Measurements from ENCODE around the gene FAM240B. TPM values are rescaled to one million over a fixed set of nuclear protein-coding genes. Genes with fewer than 3 reads are reported as not detected.

Gene FAM240B
- total RNA-seq, result not detected

DNA sequence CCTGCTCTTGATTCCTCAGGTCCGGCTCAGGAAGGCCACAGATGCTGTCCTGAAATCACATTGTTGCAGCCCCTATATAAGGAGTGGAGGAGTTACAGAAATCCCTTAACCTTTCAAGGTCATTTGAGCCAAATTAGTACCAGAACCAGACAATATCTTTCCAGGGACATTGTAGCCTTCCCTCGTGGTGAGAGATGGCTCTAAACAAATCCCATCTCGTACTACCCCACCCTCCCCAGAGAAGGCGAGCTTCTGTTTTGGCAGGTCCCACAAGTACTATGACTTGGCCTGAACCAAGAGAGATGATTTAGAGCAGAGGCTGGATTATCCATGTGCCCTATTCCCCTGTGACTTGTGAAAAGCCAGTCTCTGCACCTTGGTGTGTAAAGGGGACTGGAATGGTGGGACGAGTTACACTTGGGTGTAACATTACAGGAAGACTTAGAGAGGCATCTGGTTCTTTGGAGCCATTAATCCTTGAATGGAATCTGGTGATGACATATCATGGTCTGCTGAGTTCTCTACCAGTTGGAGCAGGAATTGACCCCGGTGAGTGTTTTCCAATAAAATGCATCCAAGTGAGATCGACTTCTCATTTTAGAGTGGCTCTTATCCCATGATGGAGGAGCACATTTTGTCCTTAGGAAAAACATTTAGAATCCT, at the start of gene FAM240B:
Gene FAM240B (minus strand): TSS at position 51 of the 663 bp plus-strand sequence. CDS start 16,134 bp downstream, outside the sequence.
- Histone ChIP-seq H3K27ac (no peak within 1 kb of the TSS), H3K27me3 (no peaks in the 10 kb centered on the region), H3K4me3 (no peak within 1 kb of the TSS), H3K4me1 (no peaks in the 10 kb centered on the region), H3K9me3 (no peaks in the 10 kb centered on the region), H3K36me3 (no peaks in the 10 kb centered on the region)
- 71 to 74% methylated on average over 6 to 7 of the region's 7 CpGs for WGBS, 2 donors
- intact Hi-C loops (cut with DNase I), result no loop called here
- TF ChIP-seq POLR2A (IDR thresholded peaks at IDR 0.05), result no peak
- TF ChIP-seq, protein P1, sequence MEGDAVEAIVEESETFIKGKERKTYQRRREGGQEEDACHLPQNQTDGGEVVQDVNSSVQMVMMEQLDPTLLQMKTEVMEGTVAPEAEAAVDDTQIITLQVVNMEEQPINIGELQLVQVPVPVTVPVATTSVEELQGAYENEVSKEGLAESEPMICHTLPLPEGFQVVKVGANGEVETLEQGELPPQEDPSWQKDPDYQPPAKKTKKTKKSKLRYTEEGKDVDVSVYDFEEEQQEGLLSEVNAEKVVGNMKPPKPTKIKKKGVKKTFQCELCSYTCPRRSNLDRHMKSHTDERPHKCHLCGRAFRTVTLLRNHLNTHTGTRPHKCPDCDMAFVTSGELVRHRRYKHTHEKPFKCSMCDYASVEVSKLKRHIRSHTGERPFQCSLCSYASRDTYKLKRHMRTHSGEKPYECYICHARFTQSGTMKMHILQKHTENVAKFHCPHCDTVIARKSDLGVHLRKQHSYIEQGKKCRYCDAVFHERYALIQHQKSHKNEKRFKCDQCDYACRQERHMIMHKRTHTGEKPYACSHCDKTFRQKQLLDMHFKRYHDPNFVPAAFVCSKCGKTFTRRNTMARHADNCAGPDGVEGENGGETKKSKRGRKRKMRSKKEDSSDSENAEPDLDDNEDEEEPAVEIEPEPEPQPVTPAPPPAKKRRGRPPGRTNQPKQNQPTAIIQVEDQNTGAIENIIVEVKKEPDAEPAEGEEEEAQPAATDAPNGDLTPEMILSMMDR (IDR thresholded peaks at IDR 0.05), result no peak
- no peak for DNase-seq

DNA sequence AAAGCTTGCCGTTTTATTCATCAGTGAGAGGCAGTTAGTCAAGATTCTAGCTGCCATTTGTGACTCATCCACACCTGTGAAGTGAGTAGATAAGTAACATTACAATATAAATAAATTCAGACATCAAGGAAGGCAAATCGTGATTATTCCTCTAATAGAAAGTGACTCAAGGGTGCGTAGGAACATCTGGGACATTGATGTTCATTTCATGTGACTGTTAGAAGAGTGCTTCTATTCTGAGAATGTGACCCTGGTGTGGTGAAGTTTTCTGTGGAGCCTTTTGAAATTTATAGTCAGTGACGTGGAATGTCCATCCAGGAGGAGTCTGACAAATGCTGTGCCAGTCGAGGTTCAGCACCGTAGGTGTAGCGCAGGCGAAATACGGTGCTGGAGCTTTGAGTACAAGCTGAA, 48.4 kb upstream of the FAM240B start:
- no peak overlapping the region for H3K27ac ChIP-seq
- no peaks in the 10 kb centered on the region for H3K4me1 ChIP-seq
- intact Hi-C loops (cut with DNase I), result no loop called here
- WGBS, 2 donors, result 81 to 82% methylated on average over 9 of the region's 9 CpGs
- no peak overlapping the region for H3K4me3 ChIP-seq
- DNase-seq, result no peak
- no peaks in the 10 kb centered on the region for H3K27me3 ChIP-seq
- TF ChIP-seq, protein P1 (IDR thresholded peaks at IDR 0.05), result no peak
- TF ChIP-seq POLR2A (IDR thresholded peaks at IDR 0.05), result no peak
- no peaks in the 10 kb centered on the region for H3K36me3 ChIP-seq
- H3K9me3 ChIP-seq, result no peaks in the 10 kb centered on the region

DNA sequence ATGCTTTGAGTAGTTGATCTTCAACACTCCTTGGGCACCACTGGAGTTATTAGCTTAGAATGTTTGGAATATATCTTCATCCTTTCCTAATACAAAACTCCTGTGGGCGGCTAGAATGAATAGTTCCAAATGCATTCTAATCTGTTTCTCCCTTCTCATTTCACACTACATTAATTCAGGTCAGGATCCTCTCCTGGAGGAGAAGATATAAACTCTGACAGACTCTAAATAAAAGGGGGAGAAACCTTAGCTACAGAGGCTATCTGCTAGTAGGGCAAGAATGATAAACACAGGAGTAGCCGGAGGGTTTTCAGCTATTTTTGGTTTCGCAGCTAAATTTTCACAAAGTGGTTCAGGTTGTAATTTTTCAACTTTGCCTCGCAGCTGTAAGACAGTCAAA, 45.2 kb upstream of the FAM240B start:
- no peaks in the 10 kb centered on the region for H3K4me1 ChIP-seq
- 68 to 83% methylated on average over 4 of the region's 4 CpGs for WGBS, 2 donors
- H3K9me3 ChIP-seq, result no peaks in the 10 kb centered on the region
- no peaks in the 10 kb centered on the region for H3K36me3 ChIP-seq
- H3K27ac ChIP-seq, result no peak overlapping the region
- no peak for DNase-seq
- H3K27me3 ChIP-seq, result no peaks in the 10 kb centered on the region
- H3K4me3 ChIP-seq, result no peak overlapping the region
- TF ChIP-seq POLR2A (IDR thresholded peaks at IDR 0.05), result no peak
- TF ChIP-seq, protein P1 (IDR thresholded peaks at IDR 0.05), result no peak
- intact Hi-C loops (cut with DNase I), result no loop called here

DNA sequence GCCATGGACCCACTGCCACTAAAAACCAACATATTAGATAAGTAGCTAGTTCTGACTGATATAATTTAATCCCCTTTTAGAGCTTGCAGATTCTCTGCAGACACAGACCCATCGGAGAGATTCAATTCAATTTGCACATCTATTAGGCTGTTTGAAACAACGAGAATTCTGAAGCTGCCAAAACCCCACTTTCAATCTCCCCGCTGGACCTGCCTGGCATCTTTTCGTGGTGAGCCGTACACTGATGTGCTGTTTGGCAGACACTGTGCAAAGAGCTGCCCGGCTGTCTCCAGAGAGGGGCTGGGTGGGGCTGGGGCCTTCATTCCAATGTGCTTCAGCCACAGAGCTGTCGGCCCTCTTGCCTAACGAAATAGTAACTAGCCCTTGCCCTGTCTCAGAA, 42.1 kb upstream of the FAM240B start:
- intact Hi-C loops (cut with DNase I), result no loop called here
- no peaks in the 10 kb centered on the region for H3K9me3 ChIP-seq
- H3K27me3 ChIP-seq, result no peaks in the 10 kb centered on the region
- no peak overlapping the region for H3K4me3 ChIP-seq
- WGBS, 2 donors, result 48 to 57% methylated on average over 8 of the region's 8 CpGs
- no peak for DNase-seq
- TF ChIP-seq, protein P1 (IDR thresholded peaks at IDR 0.05), result no peak
- H3K36me3 ChIP-seq, result no peaks in the 10 kb centered on the region
- H3K4me1 ChIP-seq, result no peaks in the 10 kb centered on the region
- H3K27ac ChIP-seq, result no peak overlapping the region

DNA sequence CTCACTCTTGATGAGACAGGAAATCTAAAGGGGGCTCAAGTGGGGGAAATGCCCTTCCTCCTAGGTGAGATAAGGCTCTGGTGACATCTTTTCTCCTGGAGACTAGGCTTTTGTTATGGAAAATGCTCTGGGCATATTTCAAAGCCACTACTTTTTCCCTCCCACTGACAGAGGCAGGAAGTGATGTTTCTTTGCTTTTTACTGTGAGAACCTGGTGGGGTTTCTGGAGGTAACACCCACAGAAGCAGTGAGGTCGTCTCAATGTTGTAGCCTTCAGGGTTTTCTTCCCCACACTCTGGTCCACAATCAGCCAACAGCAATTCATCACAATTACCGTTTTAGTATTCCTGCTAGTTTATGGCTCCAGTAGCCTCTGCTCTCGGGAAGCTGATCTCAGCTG, 41.4 kb upstream of the FAM240B start:
- TF ChIP-seq POLR2A (IDR thresholded peaks at IDR 0.05), result no peak
- TF ChIP-seq, protein P1 (IDR thresholded peaks at IDR 0.05), result no peak
- no peak overlapping the region for H3K27ac ChIP-seq
- no peaks in the 10 kb centered on the region for H3K4me1 ChIP-seq
- 28 to 38% methylated on average over 3 of the region's 3 CpGs for WGBS, 2 donors
- no peak for DNase-seq
- intact Hi-C loops (cut with DNase I), result no loop called here
- H3K4me3 ChIP-seq, result no peak overlapping the region
- H3K36me3 ChIP-seq, result no peaks in the 10 kb centered on the region
- H3K9me3 ChIP-seq, result no peaks in the 10 kb centered on the region
- H3K27me3 ChIP-seq, result no peaks in the 10 kb centered on the region
